ENCODE measurements around the gene LPAR1.
"Not testable (repeated sequence)": the region's sequence is repeated elsewhere in the genome, so short reads cannot be mapped to it uniquely, and the experiment has no call there.

LPAR1 gene

DNA sequence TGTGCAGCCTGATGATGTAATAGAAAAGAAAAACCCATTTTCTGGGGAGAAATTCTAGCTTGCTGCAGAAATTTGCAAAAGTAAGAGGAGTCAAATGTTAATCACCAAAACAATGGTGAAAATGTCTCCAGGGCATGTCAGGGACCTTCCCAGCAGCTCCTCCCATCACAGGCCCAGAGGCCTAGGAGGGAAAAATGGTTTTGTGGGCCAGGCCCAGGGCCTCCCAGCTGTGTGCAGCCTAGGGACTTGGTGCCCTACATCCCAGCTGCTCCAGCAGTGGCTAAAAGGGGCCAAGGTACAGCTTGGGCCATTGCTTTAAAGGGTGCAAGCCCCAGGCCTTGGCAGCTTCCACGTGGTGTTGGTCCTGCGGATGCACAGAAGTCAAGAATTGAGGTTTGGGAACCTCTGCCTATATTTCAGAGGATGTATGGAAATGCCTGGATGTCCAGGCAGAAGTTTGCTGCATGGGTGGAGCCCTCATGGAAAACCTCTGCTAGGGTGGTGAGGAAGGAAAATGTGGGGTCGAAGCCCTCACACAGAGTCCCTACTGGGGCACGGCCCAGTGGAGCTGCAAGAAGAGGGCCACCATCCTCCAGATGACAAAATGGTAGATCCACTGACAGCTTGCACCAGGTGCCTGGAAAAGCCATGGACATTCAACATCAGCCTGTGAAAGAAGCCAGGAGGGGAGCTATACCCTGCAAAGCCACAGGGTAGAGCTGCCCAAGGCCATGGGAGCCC, 176.7 kb downstream of the LPAR1 start:
- DNase-seq, result not testable (repeated sequence)

DNA sequence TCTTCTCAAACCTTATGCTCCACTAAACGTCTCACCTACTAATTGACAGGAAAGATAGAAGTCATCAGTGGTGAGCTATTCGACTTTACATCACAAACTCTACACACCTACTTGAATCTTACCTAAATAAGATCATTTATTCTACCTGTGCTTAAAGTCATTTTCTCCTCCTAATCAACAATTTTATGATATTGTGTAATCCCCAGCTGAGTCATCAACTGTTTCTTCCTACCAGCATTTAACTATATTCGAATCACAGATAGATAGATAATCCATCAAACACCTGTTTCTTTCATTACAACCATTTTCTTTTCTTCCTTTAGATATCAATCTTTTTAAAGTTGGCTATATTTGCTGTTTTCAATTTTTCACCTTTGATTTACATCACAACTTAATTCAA, 181.5 kb downstream of the LPAR1 start:
- DNase-seq, result no peak

DNA sequence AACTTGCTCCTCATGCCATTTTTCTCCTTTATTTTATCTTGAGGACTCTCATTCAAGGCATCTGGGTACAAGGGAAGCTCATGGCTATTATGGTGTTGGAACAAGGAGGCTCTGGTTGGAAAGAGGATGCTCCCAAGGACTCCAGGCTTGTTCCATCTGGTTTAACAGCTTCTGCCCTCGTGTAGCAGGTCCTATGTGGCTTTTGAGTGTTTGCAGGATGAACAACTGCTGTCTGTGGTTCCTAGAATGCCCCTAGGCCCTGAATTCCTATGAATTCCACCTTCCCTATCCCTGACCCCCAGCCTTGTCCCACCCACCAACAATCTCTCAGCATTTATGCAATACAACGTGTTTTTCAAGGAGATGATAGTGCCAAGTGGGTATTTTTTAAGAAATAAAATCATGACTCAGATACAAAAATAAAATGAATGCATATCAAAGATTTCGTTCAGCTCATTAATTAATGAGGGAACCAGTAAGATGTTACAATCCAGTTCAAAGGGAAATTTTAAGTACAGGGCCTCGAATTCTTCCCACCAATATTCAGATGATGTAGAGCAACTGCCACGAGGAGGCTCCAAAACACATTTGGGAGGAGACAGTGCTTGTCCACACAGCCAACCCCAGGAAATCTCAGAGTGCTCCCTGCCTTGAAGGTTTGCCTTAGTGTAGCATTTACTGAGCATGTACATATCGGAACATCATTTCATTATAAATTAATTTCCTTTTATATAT, 187.7 kb downstream of the LPAR1 start:
- no peak for DNase-seq

DNA sequence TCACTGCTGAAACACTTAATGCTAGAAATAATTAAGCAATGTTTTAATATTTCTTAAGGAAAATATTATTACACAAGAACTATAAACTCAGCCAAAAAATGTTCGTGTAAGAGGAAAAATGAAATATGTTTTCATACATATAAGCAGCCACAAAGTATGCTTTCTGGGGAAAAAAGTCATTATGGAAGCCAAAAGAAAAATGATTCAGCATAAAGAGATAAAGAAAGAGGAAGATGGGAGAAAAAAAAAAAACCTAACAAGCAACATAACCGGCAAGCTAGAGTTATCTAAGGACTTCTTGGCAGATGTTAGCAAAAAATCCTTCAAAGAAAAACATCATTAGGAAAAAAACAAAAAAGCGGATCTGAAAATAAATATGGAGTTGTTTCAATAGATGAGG, 190.6 kb downstream of the LPAR1 start:
- DNase-seq, result no peak

DNA sequence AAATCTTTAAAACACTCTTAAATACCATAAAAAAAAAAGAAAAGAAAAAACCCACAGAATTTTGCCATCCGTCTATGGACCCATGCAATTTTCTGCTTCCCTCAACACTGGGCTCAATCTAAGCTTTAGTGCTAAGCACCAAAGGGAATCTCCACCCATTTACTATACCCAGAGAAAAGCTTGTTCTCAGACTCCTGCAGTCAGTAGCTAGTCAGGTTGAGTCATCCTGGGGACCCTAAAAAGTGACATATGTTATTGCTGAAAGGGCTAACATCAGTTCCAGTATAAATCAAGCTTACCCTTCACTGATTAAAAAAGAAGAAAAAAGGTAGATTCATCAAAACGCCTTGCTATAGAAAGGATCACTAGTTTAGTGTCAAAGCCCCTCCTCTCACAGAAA, 192.1 kb downstream of the LPAR1 start:
- DNase-seq, result no peak

DNA sequence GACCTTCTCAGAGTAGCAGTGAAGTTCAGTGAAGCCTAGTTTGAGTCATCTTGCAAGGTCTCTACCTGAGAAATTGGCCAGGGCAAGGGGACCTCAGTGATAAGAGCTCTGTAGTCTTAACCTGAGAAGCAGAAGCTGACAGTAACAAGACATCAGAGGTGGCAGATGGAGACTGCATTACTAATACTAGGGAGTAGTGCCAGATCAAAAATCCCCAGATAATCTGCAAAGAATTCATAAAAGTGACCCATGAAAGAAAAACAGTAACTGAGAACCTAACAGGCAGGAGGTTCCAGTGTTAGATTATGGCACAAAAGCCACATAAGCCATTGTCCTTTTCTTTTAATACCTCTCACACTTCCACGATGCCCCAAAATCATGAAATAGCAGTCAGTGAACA, 194.1 kb downstream of the LPAR1 start:
- DNase-seq, result no peak

DNA sequence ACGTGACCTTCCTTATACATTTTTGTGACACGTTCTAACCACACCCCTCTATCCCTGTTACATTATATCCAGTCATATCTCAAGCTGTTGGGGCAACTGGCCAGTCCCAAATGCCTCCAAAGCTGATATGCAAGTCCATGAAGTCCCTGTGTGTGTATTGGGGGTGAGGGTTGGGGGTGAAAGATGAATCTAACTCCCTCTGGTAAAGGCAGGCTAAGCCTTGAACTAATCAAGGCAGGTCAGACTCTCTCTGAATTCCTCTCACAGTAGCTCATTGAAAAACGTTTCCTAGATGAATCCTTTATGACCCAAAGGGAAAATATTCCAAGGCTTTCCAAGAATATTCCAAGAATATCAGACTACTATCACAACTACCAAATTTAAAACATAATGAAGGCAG, 195.3 kb downstream of the LPAR1 start:
- DNase-seq, result no peak

DNA sequence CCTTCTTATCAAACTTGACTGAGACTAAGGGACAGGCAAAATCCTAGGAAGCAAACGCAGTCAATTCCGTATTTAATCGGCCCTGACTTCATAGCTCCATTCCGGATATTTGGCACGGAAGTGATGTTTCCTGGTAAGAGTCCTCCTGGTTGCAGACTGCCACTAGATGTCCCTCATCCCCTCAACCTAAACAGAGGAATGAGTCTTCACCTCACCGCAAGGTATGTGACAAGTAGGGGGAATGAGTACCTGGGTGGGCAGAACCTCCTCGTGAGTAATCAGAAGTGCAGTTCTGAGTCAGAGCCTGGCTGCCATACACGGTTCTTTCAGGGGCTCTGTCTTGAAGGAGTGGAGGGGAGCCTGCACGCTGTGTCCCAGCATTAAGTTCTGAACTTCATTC, 196.1 kb downstream of the LPAR1 start:
- DNase-seq, result no peak

DNA sequence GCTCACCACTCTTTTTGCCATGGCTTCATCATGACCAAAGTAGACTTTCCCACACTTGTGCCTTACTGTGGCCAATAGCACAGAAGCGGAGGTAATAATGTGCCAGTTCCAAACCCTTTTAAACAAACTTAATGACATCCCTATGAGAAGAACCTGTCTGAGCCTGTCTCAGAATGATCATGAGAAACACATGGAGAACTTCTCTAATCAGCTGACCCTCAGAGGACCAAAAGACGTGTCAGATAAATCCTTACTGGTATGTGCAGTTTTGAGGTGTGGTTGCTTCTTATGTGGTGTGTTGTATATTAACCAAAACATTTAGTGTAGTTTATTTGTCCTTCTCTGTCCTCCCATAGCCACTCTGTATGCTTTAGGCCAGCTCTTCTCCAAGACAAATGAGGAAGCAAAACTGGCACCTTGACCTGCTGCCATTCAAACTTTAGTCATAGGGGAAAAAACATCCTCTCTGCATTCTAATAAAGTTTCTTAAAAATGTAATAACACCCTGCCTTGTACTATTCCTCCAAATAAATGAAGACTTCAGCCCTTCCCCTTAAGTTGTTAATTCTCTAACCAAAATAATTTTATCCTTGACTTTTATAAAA, 200.8 kb downstream of the LPAR1 start:
- no peak for DNase-seq

DNA sequence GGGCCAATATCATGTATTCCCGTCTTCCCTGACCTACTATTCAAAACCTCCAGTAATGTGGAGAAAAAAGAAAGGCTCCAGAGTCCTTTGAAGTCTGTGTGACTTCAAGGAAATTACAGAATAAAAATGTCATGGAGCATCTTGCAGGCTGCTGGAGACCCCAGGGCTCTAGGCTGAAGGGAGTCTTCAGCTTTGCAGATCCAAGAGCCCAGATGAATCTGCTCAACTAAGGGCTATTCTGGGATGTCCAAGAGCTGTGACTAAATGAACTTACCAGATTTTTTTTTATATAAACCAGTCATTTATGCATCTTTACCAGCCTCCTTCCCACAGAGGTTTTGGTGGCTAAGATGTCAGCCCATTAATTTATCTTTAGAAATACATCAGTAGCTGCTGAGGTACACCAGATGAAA, 202.4 kb downstream of the LPAR1 start:
- DNase-seq, result no peak

DNA sequence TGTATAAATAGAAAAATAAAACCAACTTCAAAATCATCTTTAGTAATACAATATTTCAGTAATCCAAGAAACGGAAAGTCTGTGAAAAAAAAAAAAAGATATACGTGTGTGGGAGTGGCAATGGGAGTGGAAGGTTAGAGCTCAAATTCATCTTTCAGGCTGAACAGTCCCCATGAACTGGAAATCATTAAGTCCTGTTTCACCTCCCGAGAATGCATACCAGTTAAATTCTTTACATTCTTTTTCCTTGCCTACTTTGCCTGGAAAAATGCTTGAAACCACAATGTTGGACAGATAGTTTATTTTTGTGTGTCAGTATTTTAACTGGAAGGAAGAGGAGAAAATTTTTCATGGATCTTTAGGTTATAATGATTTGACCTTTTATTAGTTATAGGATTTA, 202.9 kb downstream of the LPAR1 start:
- DNase-seq, result no peak

DNA sequence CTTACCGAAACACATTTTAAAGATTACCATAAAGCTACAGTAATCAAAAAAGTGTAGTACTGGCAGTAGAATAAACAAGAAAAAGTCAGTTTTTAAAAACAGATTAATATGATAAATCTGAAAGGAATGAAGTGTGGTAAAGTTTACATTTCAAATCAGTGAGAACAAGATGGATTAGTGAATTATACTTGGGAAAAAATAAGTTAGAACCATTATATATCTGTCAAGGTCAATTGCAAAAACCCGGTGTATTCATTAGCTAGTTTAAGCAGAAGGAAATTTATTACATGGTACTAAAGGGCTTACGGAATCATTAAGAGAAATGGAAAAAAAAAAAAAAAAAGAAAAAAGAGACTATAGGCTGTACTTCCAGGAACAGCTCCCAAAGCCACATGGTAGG, 205.3 kb downstream of the LPAR1 start:
- no peak for DNase-seq

DNA sequence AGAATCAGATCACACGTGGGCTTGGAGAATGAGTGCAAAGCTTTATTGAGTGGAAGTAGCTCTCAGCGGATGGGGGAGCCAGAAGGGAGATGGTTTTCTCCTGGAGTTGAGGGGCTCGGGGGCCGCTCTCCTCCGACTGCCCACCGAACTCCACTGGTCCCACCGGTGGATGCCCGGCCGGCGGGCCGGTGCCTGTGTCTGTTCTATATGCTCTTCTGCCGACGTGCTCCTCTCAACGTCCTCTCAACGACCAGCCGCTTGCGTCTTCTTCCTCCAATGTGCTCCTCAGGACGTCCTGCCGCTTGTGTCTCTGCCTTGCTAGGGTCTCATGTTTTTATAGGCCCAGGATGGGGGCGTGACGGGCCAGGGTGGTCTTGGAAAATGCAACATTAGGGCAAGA, 207.8 kb downstream of the LPAR1 start:
- no peak for DNase-seq

DNA sequence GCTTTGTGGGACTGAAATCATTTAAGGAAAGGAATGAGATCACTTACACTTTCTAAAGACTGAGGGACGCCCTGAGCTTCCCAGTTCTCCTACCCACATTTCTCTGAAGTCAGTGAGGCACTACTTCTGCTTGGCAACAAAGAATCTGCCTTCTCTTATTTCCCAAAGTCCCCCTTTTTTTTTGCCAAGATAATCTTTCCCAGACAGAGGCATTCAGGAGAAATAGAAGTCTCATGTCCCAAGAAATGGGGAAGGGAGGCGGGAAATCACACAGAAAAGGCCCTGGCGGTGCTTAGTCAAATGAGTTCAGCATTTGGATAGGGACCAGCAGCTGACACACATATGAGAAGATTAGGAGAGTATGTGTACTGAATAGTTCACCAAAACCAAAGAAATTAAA, 210.0 kb downstream of the LPAR1 start:
- DNase-seq, result no peak

DNA sequence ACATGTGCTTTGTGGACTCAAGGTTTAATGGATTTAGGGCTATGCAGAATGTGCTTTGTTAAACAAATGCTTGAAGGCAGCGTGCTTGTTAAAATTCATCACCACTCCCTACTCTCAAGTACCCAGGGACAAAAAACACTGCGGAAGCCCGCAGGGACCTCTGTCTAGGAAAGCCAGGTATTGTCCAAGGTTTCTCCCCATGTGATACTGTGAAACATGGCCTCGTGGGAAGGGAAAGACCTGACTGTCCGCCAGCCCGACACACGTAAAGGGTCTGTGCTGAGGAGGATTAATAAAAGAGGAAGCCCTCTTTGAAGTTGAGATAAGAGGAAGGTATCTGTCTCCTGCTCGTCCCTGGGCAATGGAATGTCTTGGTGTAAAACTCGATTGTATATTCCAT, 211.9 kb downstream of the LPAR1 start:
- DNase-seq, result not testable (repeated sequence)

DNA sequence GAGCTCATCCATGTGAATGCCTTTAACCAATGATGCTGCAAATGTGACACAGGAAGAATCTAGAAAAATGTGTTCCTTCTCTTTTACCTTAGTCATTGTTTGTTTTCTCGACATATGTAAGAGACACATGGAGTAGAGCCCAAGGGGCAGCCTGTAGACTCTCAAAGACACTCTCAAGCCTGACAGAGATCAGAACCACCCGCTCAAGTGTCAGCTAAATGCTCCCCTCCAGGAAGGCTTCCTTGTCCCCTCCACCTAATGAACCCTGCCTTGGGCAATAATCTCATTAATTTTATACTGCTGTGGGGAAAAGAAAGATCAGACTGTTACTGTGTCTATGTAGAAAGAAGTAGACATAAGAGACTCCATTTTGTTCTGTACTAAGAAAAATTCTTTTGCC, 212.3 kb downstream of the LPAR1 start:
- DNase-seq, result no peak

DNA sequence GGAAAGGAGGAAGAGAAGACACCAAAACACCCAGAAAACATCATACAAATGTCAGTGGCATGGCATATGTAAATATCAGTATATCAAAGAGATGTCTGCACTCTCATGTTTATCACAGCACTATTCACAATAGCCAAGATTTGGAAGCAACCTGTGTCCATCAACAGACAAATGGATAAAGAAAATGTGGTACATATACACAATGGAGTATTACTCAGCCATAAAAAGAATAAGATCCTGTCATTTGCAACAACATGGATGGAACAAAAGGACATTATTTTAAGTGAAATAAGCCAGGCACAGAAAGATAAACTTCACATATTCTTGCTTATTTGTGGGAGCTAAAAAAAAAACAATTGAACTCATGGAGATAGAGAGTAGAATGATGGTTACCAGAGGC, 213.1 kb downstream of the LPAR1 start:
- DNase-seq, result not testable (repeated sequence)
